Stimulated activated CD4-positive, alpha-beta T cell treated with anti-CD3 and anti-CD28 coated beads, Interleukin-2, amount 100 ng/mL, for 24 hours (primary cell): ENCODE measurements around the gene GPR141.

Experiments used
- DNase-seq, 2 donors: peaks; one replicate each; pipeline ENCODE4 v3.0.0-alpha.2; 2020

GPR141 gene

GRCh38 chr7:37683246-37684120 lies at the start of gene GPR141:
Gene GPR141 (plus strand): TSS chr7:37683766. CDS start chr7:37740394, 56,628 bp downstream.
- DNase-seq: no peak

DNA sequence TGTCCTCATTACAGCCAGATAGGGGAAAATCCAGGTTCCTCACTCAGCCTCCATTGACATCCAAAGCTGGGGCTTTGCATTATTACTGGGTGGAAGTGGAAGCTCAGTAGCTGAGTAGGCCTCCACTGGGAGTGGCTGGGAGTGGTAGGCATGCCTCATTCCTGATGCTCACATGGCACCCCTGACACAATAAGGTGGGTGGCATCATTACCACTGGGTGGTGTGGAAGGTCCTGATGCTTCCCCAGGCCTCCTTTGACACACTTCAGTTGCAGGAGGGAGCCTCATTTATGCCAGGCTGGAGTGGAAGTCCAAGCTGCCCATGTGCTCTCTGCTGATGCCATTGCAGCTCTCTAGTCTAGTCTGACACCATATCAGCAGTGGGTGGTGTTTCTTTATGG lies 48.2 kb upstream of the GPR141 start:
- DNase-seq: no peak

- DNase-seq: no peak
Measured at GRCh38 chr7:37642028-37642540, 41.5 kb upstream of the GPR141 start.

DNA sequence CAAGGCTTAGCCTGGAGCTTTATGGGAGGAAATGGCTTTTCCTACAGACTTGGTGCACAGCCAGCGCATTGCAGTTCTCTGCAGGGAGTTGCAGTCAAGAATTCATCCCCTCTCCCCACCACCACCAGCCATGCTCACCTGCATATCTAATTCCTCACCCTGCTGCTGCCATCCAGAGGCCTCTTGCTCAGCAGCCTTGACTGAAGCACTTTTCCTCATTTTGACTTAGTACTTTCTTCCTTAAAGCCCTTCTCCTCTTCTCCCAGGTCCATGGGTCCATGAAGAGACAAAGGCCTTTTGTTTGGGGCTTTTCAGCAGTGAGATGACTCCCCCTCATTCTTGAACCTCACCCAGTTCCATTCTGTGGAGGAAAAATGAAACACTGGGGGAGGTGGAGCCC lies 39.7 kb upstream of the GPR141 start:
- no peak for DNase-seq

GRCh38 chr7:37645282-37646050 lies 38.1 kb upstream of the GPR141 start:
- DNase-seq: no peak

DNA sequence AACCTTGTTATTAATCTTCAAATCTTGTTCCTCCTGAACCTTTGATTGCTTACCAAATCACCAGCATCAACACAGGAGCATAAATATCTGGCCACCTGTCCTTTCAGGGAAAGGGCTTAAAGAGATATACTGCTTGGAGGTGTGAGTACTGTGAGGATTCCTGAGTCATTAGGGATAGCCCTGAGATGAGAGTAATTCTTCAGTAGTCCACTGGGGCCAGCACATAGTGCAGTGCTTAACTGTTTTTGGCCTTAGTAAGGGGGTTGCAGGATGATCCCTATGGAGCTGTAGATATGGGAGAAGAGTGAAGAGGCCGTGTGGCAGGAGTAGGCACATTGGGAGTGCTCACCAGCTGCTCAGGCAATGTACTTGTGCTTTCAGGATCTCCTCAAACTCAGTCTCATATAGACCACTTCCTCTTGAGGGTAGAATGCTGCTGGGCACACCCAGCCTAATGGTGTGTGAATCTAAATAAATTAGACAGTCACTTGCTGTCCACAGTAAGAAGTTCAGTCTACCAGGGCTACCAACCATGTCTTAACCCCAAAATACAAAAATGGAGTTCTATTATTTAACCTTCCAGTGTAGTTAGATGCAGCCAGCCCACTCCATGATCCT lies 26.5 kb upstream of the GPR141 start:
- DNase-seq: no peak

DNA sequence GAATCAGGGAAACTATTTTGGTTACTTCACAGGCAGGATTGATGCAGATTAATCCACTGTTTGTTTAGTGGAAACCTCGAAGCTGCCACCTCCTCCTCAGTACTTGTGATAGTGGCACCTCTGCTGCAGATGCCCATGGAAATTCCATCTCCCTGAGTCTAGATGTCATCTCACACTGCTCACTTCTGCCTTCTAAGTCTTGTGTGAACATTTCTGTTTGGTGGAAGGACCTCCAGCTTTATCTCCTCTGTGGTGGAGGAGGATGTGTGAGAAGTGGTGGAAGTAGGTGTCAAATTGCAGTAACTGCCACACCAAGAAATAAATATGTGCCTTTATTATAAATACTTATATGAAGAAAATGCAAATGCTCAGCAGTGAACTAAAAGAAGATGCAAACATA lies 25.8 kb upstream of the GPR141 start:
- DNase-seq: no peak

GRCh38 chr7:37659971-37660565 lies 23.5 kb upstream of the GPR141 start:
- DNase-seq: no peak

GRCh38 chr7:37660614-37661013 lies 23.0 kb upstream of the GPR141 start:
- no peak for DNase-seq

DNA sequence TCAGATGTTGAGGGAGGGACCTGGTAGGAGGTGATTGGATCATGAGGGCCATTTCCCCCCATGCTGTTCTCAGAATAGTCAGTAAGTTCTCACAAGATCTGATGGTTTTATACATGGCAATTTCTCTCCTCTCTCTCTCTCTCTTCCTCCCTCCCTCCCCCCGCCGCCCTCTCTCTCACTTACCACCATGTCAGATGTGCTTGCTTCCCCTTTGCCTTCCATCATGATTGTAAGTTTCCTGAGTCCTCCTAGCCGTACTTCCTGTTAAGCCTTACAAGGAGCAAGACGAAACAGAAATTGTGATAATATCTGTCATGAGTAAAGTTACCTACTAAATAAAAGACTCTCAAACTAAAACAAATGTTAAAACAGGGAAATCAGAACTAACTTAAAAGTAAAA lies 19.9 kb upstream of the GPR141 start:
- no peak for DNase-seq

DNA sequence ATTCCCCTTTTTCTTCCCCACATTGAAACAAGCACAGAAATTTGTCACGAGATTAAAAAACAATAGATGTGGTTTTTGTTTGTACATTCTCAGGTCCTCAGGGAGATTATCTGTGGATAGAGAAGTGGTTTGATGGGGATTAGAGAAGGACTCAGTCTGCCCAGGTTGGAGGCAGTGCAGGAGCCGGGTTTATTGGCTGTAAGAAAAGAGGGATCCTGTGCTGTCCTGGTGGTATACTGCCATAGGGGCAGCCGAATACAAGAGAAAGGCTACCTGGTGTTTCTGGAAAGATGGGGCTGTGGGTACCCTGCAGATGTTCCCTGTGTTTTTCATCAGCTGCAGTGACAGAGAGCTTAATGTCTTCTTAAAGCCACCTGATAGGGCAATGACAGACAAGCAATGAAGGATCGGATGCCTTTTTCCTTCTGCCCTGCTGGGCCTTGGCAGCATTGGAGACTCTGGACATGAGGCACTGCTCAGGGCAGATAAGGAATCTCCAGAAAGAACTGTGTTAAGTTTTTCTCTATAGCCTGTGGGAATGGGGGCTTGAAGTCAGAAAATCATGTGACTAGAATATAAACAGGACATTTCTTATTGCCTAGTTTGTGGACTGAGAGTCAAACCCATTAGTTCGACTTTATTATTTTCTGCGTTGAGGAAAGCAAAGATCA lies 18.1 kb upstream of the GPR141 start:
- no peak for DNase-seq

DNA sequence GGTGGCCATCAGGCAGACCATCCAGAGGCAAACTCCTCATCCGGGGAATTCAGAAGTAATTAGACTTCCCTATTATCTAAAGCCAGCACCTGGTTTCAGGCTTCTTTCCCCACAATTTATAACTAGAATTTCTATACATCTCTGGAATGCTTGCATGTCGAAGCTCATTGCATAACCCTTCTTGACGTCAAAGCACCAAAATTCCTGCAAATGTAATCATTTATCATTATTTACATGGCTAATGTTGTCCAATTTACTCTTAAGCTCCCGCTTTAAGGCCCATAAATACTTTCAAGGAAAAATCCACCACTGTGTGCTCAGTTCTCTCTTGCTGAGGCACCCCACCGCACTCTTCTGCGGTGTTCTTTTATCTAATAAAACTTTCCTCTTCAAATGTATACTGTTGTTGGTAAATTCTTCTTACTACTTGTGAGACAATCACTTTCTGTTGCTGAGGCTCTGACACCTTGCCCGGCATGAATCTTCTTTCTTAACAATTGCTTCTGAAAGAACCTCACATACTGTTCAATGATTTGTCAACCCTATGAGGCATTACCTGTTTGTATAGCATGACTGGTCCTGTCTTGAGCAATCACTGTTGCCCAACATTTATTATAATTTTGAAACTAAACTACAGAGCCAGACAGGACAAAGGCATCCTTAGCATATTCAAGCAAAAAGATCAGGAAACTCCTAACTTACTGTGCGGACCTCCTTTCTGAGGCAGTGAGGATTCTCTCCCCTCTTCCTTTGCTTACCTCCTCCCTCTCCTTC lies 17.4 kb upstream of the GPR141 start:
- no peak for DNase-seq

- DNase-seq: no peak
Measured at GRCh38 chr7:37669818-37670217, 13.7 kb upstream of the GPR141 start.

DNA sequence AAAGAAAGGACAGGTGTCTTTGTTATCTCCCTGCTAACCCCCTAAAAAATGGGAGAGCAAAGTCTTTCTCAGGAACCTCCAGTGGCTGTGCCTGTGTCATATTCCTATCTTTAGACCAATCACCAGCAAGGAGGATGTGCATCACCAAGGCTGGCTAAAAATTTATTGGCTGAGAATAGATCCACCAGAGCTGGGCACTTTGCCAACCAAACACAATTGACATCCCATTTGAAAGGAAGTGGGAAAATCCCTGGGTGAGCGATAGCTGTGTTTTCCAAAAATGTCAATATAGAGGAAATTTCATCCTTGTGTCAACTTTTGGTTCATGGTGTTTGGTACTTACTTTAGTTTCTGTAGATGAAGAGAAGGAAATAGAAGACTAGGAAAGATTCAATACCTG lies 13.1 kb upstream of the GPR141 start:
- no peak for DNase-seq

GRCh38 chr7:37671876-37672275 lies 11.7 kb upstream of the GPR141 start:
- no peak for DNase-seq

DNA sequence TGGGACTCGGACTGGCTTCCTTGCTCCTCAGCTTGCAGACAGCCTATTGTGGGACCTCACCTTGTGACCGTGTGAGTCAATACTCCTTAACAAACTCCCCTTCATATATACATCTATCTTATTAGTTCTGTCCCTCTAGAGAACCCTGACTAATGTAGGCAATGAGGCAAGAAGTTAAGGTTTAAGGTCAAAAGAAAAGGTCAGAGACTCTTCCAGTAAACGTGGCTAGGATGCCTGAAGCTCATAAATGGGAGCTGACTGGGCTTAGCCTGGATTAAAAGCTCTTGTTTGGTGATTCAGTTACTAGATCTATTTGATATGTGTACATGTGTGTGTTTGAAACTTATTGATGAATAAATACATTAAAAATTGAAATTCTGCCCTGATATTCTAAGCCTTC lies 10.6 kb upstream of the GPR141 start:
- no peak for DNase-seq

DNA sequence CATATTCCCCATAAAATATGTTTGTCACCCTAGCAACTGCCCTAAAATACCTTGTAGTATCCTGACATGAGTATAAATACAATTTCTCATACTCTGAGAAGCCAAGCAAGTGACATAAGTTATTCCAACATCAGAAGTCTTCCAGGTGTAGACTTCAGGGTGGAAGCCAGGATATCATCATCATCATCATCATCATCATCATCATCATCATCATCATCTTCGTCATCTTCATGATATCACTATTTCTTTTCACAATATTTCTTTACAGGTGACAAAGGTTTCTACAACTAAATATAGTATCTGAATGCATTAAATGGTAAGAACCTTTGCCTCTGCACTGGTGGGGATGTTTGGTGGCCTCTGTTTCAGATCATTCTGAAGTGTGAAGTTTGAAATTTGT lies 10.0 kb upstream of the GPR141 start:
- no peak for DNase-seq

DNA sequence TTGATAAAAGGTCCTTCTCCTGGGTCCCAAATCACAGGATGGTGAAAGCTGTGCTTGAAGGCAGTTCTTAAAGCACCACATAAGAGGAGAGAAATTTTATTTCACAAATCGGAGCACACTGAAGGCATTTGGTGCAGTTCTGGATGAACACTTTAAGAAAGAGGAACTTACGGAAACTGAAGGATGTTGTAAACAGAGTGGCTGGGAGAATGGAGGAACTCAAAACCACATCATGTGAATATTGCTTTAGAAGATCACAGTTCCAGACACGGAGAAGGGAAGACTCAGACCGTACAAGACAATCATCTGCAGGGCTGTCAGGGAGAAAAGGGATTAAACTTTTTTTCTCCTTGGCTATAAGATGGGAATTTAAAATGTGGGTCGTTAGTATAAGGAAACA lies 9.0 kb upstream of the GPR141 start:
- DNase-seq: no peak

- no peak for DNase-seq
Measured at GRCh38 chr7:37675749-37676148, 7.8 kb upstream of the GPR141 start.

DNA sequence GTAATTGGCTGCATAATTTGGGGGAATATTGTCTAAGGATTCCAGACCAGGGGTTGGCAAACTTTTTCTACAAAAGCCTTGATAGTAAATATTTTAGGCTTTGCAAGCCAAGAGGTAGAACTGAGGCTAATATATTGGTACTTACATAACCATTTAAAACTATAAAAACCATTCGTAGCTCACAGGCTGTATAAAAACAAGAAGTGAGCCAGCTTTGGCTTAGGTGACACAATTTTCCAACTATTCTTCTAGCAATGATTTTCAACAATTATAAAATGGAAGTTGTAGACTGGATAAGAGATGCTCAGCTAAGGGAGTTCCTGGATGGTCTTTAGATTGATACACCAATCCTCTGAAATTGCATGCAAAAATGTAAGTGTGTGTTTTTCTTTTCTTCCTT lies 1.4 kb downstream of the GPR141 start:
- no peak for DNase-seq

DNA sequence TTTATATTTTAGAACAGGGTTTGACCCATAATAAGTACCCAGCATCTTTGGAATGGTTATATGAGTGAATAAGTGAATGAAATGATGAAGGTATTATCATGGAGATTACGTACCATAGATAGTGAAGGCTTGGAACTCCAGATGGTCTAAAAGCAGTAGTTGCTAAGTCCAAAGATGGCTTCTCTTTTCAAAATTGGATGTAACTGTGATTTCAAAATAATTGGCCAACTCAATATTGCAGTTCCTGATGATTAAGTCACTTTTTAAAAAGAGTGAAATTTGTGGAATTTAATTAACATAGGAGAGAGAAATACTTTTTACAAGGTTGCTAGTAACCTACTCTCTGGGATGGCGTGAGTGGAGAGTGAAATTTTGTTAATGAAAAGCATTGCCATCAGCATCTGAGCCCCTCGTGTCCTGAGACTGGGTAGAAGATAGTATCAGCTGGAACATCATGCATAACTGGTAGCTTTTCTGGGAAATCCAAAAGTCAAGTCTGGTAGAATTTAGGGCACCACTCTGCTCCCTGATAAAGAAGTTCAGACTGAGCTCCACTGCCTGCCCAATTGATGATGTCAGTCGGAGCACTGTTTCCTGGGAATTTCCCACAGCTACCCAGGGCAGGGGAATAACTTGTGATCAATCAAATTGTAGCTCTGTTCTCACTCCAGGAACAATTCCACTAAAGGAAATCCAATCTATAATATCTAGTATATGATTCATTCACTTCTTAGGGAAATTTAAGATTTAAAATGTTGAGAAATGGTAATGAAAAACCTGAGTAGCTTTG lies 3.2 kb downstream of the GPR141 start:
- DNase-seq: no peak
